GM19324 (cell line): ENCODE data around the gene NDUFB4.
"Not testable (repeated sequence)": the region's sequence is repeated elsewhere in the genome, so short reads cannot be mapped to it uniquely, and the experiment has no call there.

Experiments used
- ATAC-seq: cut with Tn5 transposase; IDR thresholded peaks from one replicate; pipeline ENCODE4 v1.9.1; 2021; ENCODE audit warnings: mild to moderate bottlenecking, moderate library complexity; ENCODE audit not compliant: unreplicated experiment, low FRiP score

NDUFB4 gene

GRCh38 chr3:120636795-120637401 lies 40.8 kb downstream of the NDUFB4 start:
- ATAC-seq: no peak

GRCh38 chr3:120637851-120638559 lies 41.9 kb downstream of the NDUFB4 start:
- ATAC-seq: no peak

GRCh38 chr3:120638820-120639219 lies 42.7 kb downstream of the NDUFB4 start:
- ATAC-seq: not testable (repeated sequence)

DNA sequence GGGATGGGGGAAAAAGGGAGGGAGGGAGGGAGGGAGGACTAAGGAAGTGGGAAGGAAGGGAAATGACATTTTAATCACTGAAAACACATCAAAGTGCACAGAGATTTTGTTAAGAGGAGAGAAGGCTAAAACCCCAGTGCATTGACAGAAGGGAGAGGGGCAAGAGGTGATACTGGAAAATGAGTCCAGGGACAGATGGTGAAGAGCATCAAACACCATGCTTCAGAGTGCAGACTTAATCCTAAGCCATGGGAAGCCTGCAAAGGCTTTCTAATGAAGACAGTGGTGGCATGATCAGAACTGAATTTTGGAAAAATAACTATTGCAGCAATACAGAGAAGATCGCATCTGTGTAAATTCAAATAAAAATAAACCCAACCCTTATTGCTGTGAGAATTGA lies 44.1 kb downstream of the NDUFB4 start:
- no peak for ATAC-seq

- no peak for ATAC-seq
These were observed 45.6 kb downstream of the NDUFB4 start for GRCh38 chr3:120641696-120642246.

DNA sequence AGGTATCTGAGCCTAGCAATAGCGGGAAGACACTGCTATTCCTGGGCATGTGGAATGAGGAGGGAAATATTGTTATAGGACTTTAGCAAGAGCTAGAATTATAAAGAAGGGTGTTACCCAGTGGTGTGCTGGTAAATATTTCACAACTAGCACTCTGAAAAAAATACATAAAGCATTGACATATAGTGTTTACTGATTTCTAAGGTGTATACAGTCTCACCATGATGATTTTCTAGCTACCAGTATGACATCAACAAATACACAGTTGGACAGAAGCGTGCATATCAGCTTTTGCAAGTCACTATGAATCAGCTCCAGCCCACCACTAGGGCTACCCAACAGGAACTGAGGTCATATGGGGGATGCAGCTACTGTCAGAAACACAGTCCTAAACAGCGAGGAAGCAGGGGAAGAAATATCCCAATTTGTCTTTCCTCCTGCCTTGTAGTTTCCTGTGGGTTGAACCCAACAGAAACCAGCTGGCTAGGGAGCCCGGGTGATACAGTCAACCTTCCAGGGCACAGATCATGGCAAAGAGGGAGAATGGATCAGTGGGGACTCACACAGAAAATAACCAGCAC lies 46.3 kb downstream of the NDUFB4 start:
- no peak for ATAC-seq

GRCh38 chr3:120645083-120645845 lies 49.1 kb downstream of the NDUFB4 start:
- no peak for ATAC-seq

GRCh38 chr3:120646771-120647432 lies 50.8 kb downstream of the NDUFB4 start:
- ATAC-seq: no peak

DNA sequence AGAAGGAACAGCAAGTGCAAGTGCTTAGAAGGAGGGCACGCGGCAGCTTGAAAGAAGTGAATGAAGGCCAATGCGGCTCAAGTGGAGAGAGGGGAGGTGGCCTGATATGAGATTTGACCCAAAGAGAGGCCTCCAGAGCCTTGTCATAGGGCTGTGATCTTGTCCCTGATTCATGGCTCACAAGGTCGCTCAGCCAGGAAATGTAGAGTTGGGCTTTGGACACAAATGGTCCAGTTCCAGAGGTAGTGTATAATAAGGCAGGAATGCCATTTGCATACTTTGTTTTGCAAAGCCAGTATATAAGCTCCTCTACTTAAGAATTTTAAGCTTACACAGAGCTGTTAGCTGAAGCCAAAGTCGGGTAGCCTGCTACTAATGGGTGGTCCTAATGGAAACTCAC lies 52.2 kb downstream of the NDUFB4 start:
- ATAC-seq: no peak

GRCh38 chr3:120649830-120650233 lies 53.7 kb downstream of the NDUFB4 start:
- no peak for ATAC-seq

DNA sequence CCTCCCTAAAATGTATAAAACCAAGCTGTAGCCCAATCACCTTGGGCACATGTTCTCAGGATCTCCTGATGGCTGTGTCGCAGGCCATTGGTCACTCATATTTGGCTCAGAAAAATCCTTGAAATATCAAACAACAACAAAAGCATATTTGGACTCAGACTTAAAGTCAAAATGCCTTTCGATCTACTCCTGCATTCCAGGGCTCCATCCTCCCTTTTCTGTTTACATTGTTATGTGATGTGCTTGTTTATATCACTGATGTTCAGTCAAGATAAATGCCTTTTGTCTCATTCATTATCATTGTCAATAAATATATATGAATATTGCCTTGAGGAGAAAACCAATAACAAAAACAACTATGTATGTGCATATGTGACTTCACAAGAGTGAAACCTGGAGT lies 54.2 kb downstream of the NDUFB4 start:
- ATAC-seq: no peak
